Measurements from ENCODE around the gene TBC1D17. TPM values are rescaled to one million over a fixed set of nuclear protein-coding genes. Genes with fewer than 3 reads are reported as not detected.

Gene TBC1D17
- total and polyA plus RNA-seq, 2 of the 13 experiments (the other 11 are each of a cell fraction or from before 2014, with no cell fraction given), result 9.7 to 16.9 TPM

DNA sequence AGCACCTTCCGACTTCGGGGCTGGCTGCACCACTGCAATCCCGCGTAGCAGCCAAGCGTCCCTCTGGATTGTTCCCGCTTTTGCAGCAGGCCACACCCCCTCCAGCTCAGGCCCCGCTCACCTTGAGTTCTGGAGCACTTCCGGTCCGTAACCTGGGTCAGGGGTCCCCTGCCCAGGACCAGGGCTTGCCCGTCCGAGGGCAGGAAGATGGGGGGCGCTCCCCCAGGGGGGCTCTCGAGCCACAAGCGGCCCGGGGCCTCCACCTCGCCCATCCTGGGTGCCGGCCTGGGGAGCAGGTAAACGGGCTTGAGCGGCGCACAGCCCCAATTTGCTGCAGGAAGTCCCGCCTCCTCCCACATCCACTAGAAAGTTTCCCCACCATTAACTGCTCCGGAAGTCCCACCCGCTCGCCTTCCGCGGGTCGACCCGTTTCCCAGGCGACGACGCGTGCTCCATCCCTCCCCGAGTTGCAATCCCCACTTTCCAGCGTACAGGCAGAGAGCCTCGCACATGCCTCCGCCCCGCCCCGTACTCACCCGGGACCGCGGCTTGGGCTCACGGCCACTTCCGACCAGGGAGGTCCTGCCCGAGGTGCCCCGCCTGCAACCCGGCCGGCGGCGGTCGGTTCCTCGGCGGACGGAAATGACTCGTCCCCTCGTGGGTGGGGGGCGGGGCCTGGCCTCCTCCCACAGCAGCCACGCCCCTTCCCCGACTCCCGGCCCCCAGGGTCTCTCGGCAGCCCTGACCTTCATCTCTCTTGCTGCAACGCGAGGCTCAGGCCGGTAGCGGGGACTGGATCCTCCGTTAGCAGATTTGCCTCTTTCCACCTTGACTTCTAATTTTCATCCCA, 10.3 kb upstream of the TBC1D17 start, which contains the start of gene PNKP (continued):
- TF ChIP-seq, protein P1, sequence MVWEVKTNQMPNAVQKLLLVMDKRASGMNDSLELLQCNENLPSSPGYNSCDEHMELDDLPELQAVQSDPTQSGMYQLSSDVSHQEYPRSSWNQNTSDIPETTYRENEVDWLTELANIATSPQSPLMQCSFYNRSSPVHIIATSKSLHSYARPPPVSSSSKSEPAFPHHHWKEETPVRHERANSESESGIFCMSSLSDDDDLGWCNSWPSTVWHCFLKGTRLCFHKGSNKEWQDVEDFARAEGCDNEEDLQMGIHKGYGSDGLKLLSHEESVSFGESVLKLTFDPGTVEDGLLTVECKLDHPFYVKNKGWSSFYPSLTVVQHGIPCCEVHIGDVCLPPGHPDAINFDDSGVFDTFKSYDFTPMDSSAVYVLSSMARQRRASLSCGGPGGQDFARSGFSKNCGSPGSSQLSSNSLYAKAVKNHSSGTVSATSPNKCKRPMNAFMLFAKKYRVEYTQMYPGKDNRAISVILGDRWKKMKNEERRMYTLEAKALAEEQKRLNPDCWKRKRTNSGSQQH (CRISPR knock-in tag; IDR thresholded peaks at IDR 0.05; ENCODE audit: low read depth), result no peak
- TF ChIP-seq KDM5B (CRISPR knock-in tag; IDR thresholded peaks at IDR 0.05; ENCODE audit: borderline replicate concordance) (peak; percentile 71; the same call in 1 of the 2 replicates), SP2 (CRISPR knock-in tag; IDR thresholded peaks at IDR 0.05) (peak; percentile 94), SOX6 (IDR thresholded peaks at IDR 0.05) (no peak), SOX6 (CRISPR knock-in tag; IDR thresholded peaks at IDR 0.05) (peak; percentile 73; the same call in 1 of the 2 replicates), NKX3-1 (CRISPR knock-in tag; IDR thresholded peaks at IDR 0.05) (no peak), JUNB (CRISPR knock-in tag; IDR thresholded peaks at IDR 0.05; ENCODE audit: borderline replicate concordance) (no peak; the same call in 1 of the 2 replicates), ZNF569 (CRISPR knock-in tag; IDR thresholded peaks at IDR 0.05; ENCODE audit: borderline replicate concordance) (no peak), ZNF780A (CRISPR knock-in tag; IDR thresholded peaks at IDR 0.05) (no peak), ZNF34 (CRISPR knock-in tag; IDR thresholded peaks at IDR 0.05; ENCODE audit: borderline replicate concordance) (no peak), ZNF264 (CRISPR knock-in tag; IDR thresholded peaks at IDR 0.05) (no peak), RBAK (CRISPR knock-in tag; IDR thresholded peaks at IDR 0.05) (no peak), PTBP1 (IDR thresholded peaks at IDR 0.05; ENCODE audit: low read depth, low read length, poor library complexity, severe bottlenecking) (peak; percentile 22), ZNF33B (CRISPR knock-in tag; IDR thresholded peaks at IDR 0.05) (no peak), ERF (CRISPR knock-in tag; IDR thresholded peaks at IDR 0.05) (peak; percentile 86), ZNF615 (CRISPR knock-in tag; IDR thresholded peaks at IDR 0.05; ENCODE audit: borderline replicate concordance) (0 out of 2 replicates have a peak, but pooled peaks have one; percentile 69), POLR2AphosphoS2 (IDR thresholded peaks at IDR 0.05; ENCODE audit: low read depth, low read length) (no peak), KLF16 (CRISPR knock-in tag; IDR thresholded peaks at IDR 0.05) (peak in 1 of 2 experiments; percentile 83; a peak in 1 of 4 replicates), JUND (CRISPR knock-in tag; IDR thresholded peaks at IDR 0.05) (no peak), ZNF350 (CRISPR knock-in tag; IDR thresholded peaks at IDR 0.05; ENCODE audit: borderline replicate concordance, low read depth) (peak; percentile 58; the same call in 1 of the 2 replicates), MAFF (IDR thresholded peaks at IDR 0.05; ENCODE audit: low read depth, low read length) (no peak), ZNF816 (CRISPR knock-in tag; IDR thresholded peaks at IDR 0.05; ENCODE audit: borderline replicate concordance) (no peak; the same call in 1 of the 2 replicates)
- TF ChIP-seq, protein P2, sequence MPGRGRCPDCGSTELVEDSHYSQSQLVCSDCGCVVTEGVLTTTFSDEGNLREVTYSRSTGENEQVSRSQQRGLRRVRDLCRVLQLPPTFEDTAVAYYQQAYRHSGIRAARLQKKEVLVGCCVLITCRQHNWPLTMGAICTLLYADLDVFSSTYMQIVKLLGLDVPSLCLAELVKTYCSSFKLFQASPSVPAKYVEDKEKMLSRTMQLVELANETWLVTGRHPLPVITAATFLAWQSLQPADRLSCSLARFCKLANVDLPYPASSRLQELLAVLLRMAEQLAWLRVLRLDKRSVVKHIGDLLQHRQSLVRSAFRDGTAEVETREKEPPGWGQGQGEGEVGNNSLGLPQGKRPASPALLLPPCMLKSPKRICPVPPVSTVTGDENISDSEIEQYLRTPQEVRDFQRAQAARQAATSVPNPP (CRISPR knock-in tag; IDR thresholded peaks at IDR 0.05), result no peak
- TF ChIP-seq, protein P3, sequence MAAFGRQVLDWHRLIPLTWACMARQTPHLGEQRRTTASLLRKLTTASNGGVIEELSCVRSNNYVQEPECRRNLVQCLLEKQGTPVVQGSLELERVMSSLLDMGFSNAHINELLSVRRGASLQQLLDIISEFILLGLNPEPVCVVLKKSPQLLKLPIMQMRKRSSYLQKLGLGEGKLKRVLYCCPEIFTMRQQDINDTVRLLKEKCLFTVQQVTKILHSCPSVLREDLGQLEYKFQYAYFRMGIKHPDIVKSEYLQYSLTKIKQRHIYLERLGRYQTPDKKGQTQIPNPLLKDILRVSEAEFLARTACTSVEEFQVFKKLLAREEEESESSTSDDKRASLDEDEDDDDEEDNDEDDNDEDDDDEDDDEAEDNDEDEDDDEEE (CRISPR knock-in tag; IDR thresholded peaks at IDR 0.05), result peak; percentile 84; the same call in 1 of the 2 replicates
- TF ChIP-seq, protein P4, sequence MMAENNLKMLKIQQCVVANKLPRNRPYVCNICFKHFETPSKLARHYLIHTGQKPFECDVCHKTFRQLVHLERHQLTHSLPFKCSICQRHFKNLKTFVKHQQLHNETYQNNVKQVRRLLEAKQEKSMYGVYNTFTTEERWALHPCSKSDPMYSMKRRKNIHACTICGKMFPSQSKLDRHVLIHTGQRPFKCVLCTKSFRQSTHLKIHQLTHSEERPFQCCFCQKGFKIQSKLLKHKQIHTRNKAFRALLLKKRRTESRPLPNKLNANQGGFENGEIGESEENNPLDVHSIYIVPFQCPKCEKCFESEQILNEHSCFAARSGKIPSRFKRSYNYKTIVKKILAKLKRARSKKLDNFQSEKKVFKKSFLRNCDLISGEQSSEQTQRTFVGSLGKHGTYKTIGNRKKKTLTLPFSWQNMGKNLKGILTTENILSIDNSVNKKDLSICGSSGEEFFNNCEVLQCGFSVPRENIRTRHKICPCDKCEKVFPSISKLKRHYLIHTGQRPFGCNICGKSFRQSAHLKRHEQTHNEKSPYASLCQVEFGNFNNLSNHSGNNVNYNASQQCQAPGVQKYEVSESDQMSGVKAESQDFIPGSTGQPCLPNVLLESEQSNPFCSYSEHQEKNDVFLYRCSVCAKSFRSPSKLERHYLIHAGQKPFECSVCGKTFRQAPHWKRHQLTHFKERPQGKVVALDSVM (CRISPR knock-in tag; IDR thresholded peaks at IDR 0.05), result 0 out of 2 replicates have a peak, but pooled peaks have one; percentile 9
